COLO668 (cell line): ENCODE measurements around the gene SNX10.
A peak's percentile ranks its signal among the peaks of the same experiment; 100 is the strongest.
"Not testable (repeated sequence)": the region's sequence is repeated elsewhere in the genome, so short reads cannot be mapped to it uniquely, and the experiment has no call there.

Experiments
- DNase-seq: peaks from one replicate; lab custom pipeline; 2025; ENCODE audit not compliant: unreplicated experiment; lab: John Stamatoyannopoulos, UW

Gene SNX10

GRCh38 chr7:26291699-26292538, at the start of gene SNX10:
Gene SNX10, plus strand, starts transcription at chr7:26291862. Its CDS starts 54,581 bp downstream, at chr7:26346443.
- DNase-seq = peak; percentile 95

GRCh38 chr7:26245150-26245549, 46.5 kb upstream of the SNX10 start:
- no peak for DNase-seq

GRCh38 chr7:26250239-26250638, 41.4 kb upstream of the SNX10 start:
- DNase-seq = no peak

- not testable (repeated sequence) for DNase-seq
Measured at GRCh38 chr7:26261866-26262265, 29.8 kb upstream of the SNX10 start.

GRCh38 chr7:26265065-26265464, 26.6 kb upstream of the SNX10 start:
- DNase-seq = no peak

GRCh38 chr7:26265499-26266075, 26.1 kb upstream of the SNX10 start:
- DNase-seq = no peak

- DNase-seq = no peak
Measured at GRCh38 chr7:26267601-26268166, 24.0 kb upstream of the SNX10 start.

GRCh38 chr7:26275213-26275612, 16.4 kb upstream of the SNX10 start:
- no peak for DNase-seq

GRCh38 chr7:26278770-26279169, 12.9 kb upstream of the SNX10 start:
- no peak for DNase-seq

- no peak for DNase-seq
Measured at GRCh38 chr7:26279405-26279804, 12.3 kb upstream of the SNX10 start.

GRCh38 chr7:26280097-26280496, 11.6 kb upstream of the SNX10 start:
- DNase-seq = no peak

GRCh38 chr7:26280723-26281122, 10.9 kb upstream of the SNX10 start:
- no peak for DNase-seq

- no peak for DNase-seq
Measured at GRCh38 chr7:26284477-26284876, 7.2 kb upstream of the SNX10 start.

- no peak for DNase-seq
Measured at GRCh38 chr7:26284995-26285632, 6.5 kb upstream of the SNX10 start.

GRCh38 chr7:26286157-26286556, 5.5 kb upstream of the SNX10 start:
- no peak for DNase-seq

- DNase-seq = not testable (repeated sequence)
Measured at GRCh38 chr7:26288126-26288525, 3.5 kb upstream of the SNX10 start.

GRCh38 chr7:26291251-26291650, 411 bp upstream of the SNX10 start:
- DNase-seq = no peak

GRCh38 chr7:26292768-26293560, 1.3 kb downstream of the SNX10 start:
- no peak for DNase-seq

GRCh38 chr7:26293569-26294308, 2.1 kb downstream of the SNX10 start:
- no peak for DNase-seq

- no peak for DNase-seq
Measured at GRCh38 chr7:26295015-26295414, 3.4 kb downstream of the SNX10 start.
